Activated CD4-positive, alpha-beta T cell treated with anti-CD3 and anti-CD28 coated beads, Interleukin-10, Interleukin-2, amounts not matched to agents 100 ng/mL and 50 ng/mL, durations not matched to agents 16 hours and 8 hours (primary cell): ENCODE data around the gene ACAP3.

ENCODE experiments used
- DNase-seq: peaks from one replicate; pipeline ENCODE4 v3.0.0-alpha.2; 2020

The ACAP3 gene

DNA sequence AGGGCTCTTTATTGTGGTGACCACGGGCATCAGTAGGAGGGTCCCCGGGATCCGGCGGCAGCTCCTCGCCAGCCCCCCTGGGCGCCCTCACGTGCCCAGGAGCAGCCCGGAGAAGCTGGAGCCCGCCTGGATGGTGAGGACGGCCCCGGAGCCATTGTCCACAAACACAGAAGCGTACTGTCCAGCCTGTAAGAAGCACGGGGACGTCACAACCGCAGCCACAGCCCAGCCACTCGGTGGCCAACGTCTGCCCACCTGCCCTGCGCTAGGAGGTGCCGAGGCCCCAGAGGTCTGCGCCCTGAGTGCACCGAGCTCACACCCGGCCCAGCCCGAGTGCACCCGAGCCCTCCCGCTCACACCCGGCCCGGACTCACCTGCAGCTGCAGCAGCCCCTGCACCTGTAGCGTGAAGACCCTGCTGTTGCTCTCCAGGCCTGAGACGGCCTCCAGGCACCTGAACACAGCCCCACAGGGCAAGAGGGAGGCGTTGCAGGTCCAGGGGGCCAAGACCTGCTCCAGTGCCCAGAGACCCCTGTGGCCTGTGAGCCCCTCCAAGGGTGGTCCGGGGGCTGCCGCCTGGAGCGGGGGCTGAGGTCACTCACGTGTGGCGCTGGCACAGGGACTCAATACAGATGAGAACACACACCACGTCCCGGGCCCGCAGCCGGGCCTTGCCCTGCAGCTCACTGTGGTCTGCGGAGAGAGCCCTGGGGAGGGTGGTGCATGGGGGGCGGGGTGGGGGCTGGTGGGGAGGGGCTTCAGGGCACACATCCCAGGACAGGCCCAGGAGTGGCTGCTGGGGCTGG is 65.1 kb downstream of the ACAP3 start:
- no peak for DNase-seq
